ENCODE results near the gene SPEF2.

The SPEF2 gene

DNA sequence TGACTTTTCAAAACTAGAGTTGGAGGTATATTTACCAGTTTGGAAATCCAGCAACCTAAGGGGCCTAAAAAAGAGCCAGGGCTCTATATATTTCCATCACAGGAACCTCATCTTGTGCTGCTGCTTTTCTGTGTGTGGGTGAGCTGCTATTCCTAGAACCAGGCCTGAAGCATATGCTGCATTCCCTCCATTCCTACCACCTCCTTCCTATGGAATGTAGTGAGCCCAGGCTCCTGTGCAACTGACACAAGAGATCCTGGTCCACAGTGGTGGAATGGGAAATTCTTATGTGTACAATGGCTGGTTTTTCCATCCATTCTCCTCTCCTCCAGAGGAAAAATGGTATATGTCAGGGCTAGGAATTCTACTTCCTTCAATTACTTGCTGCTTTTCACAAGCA, 39.1 kb downstream of the SPEF2 start:
- H3K4me1 ChIP-seq, result no peaks in the 10 kb centered on the region
- no peak for DNase-seq
- H3K27ac ChIP-seq, result no peak overlapping the region
- H3K36me3 ChIP-seq, result peaks cover 0 to 4% (median 3%) of the 10 kb centered on the region in 3 donors
- H3K9me3 ChIP-seq, result no peaks in the 10 kb centered on the region
- TF ChIP-seq, protein P1, sequence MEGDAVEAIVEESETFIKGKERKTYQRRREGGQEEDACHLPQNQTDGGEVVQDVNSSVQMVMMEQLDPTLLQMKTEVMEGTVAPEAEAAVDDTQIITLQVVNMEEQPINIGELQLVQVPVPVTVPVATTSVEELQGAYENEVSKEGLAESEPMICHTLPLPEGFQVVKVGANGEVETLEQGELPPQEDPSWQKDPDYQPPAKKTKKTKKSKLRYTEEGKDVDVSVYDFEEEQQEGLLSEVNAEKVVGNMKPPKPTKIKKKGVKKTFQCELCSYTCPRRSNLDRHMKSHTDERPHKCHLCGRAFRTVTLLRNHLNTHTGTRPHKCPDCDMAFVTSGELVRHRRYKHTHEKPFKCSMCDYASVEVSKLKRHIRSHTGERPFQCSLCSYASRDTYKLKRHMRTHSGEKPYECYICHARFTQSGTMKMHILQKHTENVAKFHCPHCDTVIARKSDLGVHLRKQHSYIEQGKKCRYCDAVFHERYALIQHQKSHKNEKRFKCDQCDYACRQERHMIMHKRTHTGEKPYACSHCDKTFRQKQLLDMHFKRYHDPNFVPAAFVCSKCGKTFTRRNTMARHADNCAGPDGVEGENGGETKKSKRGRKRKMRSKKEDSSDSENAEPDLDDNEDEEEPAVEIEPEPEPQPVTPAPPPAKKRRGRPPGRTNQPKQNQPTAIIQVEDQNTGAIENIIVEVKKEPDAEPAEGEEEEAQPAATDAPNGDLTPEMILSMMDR (IDR thresholded peaks at IDR 0.05), result no peak
- H3K4me3 ChIP-seq, result no peak overlapping the region
- H3K27me3 ChIP-seq, result no peaks in the 10 kb centered on the region
- intact Hi-C loops (cut with DNase I; ENCODE audit: low total_unique reads), result no loop called here

DNA sequence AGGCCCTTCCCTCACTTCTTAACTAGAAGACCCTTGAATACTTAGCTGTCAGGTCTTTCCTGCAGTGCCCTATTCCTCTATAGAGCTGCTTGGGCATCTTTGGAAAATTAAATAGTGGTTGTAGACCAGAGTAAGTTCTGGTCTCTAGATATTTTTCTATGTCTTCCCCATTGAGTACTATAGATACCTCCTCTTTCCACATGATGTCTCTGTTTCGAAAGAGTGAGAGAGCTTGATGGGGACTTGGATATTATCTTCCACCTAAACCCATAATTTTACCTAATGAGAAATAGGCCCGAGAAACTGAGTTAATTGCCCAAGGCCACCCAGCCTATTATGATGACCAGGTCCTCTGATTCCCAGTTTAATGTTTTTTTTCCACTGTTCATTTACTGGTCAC, 40.2 kb downstream of the SPEF2 start:
- Histone ChIP-seq H3K36me3 (peaks cover 0 to 8% (median 3%) of the 10 kb centered on the region in 3 donors), H3K9me3 (no peaks in the 10 kb centered on the region), H3K4me1 (no peaks in the 10 kb centered on the region), H3K27ac (no peak overlapping the region), H3K4me3 (no peak overlapping the region), H3K27me3 (no peaks in the 10 kb centered on the region)
- intact Hi-C loops (cut with DNase I; ENCODE audit: low total_unique reads), result no loop called here
- TF ChIP-seq, protein P1 (IDR thresholded peaks at IDR 0.05), result no peak
- DNase-seq, result no peak

DNA sequence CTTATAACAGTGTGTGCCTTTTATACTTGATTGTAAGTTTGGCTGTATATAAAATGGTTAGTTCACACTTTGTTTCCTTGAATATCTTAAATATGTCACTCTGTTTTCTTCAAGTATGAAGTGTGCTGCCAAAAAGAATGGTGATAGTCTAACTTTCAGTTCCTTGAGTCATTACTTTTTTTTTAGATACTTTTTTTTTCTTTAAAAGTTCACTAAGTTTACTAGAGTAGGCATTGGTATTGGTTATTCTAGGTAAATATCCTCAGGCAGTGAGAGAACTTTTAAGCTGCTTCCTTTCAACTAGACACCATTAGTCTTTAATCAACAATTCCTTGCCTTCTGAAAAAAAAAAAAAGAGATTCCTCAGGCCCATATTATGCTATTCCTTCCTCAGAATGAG, 41.9 kb downstream of the SPEF2 start:
- Histone ChIP-seq H3K9me3 (no peaks in the 10 kb centered on the region), H3K4me1 (no peaks in the 10 kb centered on the region), H3K27me3 (no peaks in the 10 kb centered on the region), H3K27ac (no peak overlapping the region), H3K36me3 (peaks cover 0 to 8% (median 3%) of the 10 kb centered on the region in 3 donors), H3K4me3 (no peak overlapping the region)
- intact Hi-C loops (cut with DNase I; ENCODE audit: low total_unique reads), result no loop called here
- TF ChIP-seq, protein P1 (IDR thresholded peaks at IDR 0.05), result no peak
- no peak for DNase-seq

DNA sequence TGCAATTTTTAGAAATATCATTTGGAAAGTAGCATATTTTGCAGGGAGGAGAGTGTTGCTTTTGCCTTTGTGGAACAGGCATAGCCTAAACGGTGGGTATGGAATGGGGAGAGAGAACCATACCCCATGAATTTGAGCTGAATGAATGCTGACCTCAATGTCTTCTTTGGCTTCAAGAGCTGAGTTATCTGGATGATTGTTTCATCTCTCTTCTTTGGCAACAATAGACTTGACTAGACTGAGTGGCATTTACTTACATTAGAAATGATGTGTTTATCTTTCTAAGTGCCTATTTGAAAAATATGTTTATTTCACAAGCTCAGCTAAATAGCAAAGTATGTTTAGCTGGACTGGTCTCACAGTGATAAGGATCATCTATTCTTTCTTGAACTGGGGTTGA, 42.8 kb downstream of the SPEF2 start:
- Histone ChIP-seq H3K27ac (no peak overlapping the region), H3K4me1 (no peaks in the 10 kb centered on the region), H3K27me3 (no peaks in the 10 kb centered on the region), H3K9me3 (no peaks in the 10 kb centered on the region), H3K36me3 (peaks cover 0 to 8% (median 3%) of the 10 kb centered on the region in 3 donors), H3K4me3 (no peak overlapping the region)
- intact Hi-C loops (cut with DNase I; ENCODE audit: low total_unique reads), result no loop called here
- DNase-seq, result no peak
- TF ChIP-seq, protein P1 (IDR thresholded peaks at IDR 0.05), result no peak

DNA sequence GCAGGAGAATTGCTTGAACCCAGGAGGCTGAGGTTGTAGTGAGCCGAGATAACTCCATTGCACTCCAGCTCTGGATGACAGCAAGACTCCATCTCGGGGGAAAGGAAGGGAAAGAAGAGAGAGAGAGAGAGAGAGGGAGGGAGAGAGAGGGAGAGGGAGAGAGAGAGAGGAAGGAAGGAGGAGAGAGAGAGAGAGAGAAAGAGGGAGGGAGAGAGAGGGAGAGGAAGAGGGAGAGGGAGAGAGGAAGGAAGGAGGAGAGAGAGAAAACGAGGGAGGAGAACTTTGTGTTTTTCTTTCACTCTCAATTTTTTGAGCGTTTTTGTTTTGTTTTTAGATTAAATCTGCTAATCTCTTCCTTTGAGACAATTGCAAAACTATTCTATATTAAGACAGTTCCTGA, 46.9 kb downstream of the SPEF2 start:
- DNase-seq, result no peak
- Histone ChIP-seq H3K27me3 (no peaks in the 10 kb centered on the region), H3K27ac (no peak overlapping the region), H3K36me3 (peaks cover 0 to 8% (median 0%) of the 10 kb centered on the region in 3 donors), H3K4me3 (no peak overlapping the region), H3K9me3 (no peaks in the 10 kb centered on the region), H3K4me1 (no peaks in the 10 kb centered on the region)
- intact Hi-C loops (cut with DNase I; ENCODE audit: low total_unique reads), result no loop called here
- TF ChIP-seq, protein P1 (IDR thresholded peaks at IDR 0.05), result no peak

DNA sequence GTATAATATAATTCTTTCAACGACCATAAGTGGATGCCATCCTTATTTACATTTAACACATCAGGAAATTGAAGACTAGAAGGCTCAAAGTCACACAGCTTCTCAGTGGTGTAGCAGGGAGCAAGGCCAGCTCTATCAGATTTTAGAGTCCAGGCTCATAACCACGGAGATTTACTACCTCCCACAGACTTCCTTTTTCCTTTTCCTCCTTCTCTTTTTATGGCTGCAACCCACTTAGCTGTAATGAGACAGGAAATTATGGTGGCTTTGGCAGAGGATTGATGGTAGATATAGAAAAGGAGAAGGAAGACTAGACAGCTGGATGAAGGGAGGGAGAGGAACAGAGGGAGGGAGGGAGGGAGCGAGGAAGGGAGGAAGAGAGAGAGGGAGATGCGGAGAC, 47.4 kb downstream of the SPEF2 start:
- Histone ChIP-seq H3K4me1 (no peaks in the 10 kb centered on the region), H3K9me3 (no peaks in the 10 kb centered on the region), H3K27me3 (no peaks in the 10 kb centered on the region), H3K36me3 (peaks cover 0 to 8% (median 0%) of the 10 kb centered on the region in 3 donors), H3K27ac (no peak overlapping the region), H3K4me3 (no peak overlapping the region)
- intact Hi-C loops (cut with DNase I; ENCODE audit: low total_unique reads), result no loop called here
- TF ChIP-seq, protein P1 (IDR thresholded peaks at IDR 0.05), result no peak
- no peak for DNase-seq
